A673 (cell line): ENCODE data around the gene SPINK2. TPM values are rescaled to one million over a fixed set of nuclear protein-coding genes. Genes with fewer than 3 reads are reported as not detected.

Experiments used
- Bru-seq: library from RNA; stranded (reverse); fragments of 400-500 nt; gene quantifications from one replicate; lab custom pipeline; 2021; lab: Mats Ljungman, UMichigan
- BruChase-seq, 2 experiments: library from RNA; stranded (reverse); fragments of 400-500 nt; gene quantifications; one replicate each; lab custom pipeline; 2021; lab: Mats Ljungman, UMichigan
- BruUV-seq: library from RNA; stranded (reverse); fragments of 400-500 nt; replicated peaks from 2 replicates; lab custom pipeline; 2021; lab: Mats Ljungman, UMichigan
- CTCF ChIA-PET: fragments of 300-600 bp; sonication (Branson Sonifier 250); formaldehyde crosslinking; loops from one replicate; lab custom pipeline; 2022; ENCODE audit warnings: antibody characterized with exemption; lab: Charles Lee
- POLR2A ChIA-PET: fragments of 300-600 bp; sonication (Branson Sonifier 250); formaldehyde crosslinking; loops from one replicate; lab custom pipeline; 2022; ENCODE audit warnings: antibody characterized with exemption; ENCODE audit not compliant: low non-redundant PET; lab: Charles Lee
- DNase-seq: peaks from one replicate; pipeline ENCODE4 v3.0.0-alpha.2; 2015; ENCODE audit warnings: low spot score
- H3K27ac ChIP-seq: fragments of 200-600 bp; sonication (generic); 2 replicates; pipeline ENCODE4 v1.5.1; 2016; ENCODE audit warnings: mixed run types, low read depth, mild to moderate bottlenecking, mixed read lengths, antibody characterized with exemption, low read length; ENCODE audit not compliant: poor library complexity, severe bottlenecking
- H3K27me3 ChIP-seq: fragments of 200-600 bp; sonication (generic); replicated peaks from 2 replicates; pipeline ENCODE4 v1.6.1; 2017; ENCODE audit warnings: mixed run types, low read depth, mild to moderate bottlenecking, mixed read lengths, antibody characterized with exemption, low read length; ENCODE audit not compliant: insufficient read depth, poor library complexity
- H3K36me3 ChIP-seq: fragments of 200-600 bp; sonication (generic); 2 replicates; pipeline ENCODE4 v1.6.1; 2016; ENCODE audit warnings: mixed run types, mild to moderate bottlenecking, mixed read lengths, antibody characterized with exemption, low read length; ENCODE audit not compliant: insufficient read depth, poor library complexity, severe bottlenecking
- H3K4me1 ChIP-seq: fragments of 200-600 bp; sonication (generic); 2 replicates; pipeline ENCODE4 v1.6.1; 2017; ENCODE audit warnings: mixed run types, mild to moderate bottlenecking, mixed read lengths, antibody characterized with exemption, low read length; ENCODE audit not compliant: insufficient read depth, poor library complexity, severe bottlenecking
- H3K4me3 ChIP-seq: fragments of 200-600 bp; sonication (generic); 2 replicates; pipeline ENCODE4 v1.5.1; 2016; ENCODE audit warnings: low read depth, mixed run types, mild to moderate bottlenecking, mixed read lengths, low read length; ENCODE audit not compliant: poor library complexity, severe bottlenecking
- H3K9me3 ChIP-seq: fragments of 200-600 bp; sonication (generic); 2 replicates; pipeline ENCODE4 v1.6.1; 2016; ENCODE audit warnings: mixed run types, low read depth, mild to moderate bottlenecking, mixed read lengths, antibody characterized with exemption, low read length; ENCODE audit not compliant: poor library complexity, severe bottlenecking
- EZH2 ChIP-seq: fragments of 200-600 bp; sonication (generic); IDR thresholded peaks from 2 replicates; pipeline ENCODE4 v1.6.1; 2017; ENCODE audit warnings: borderline replicate concordance, low read depth, mild to moderate bottlenecking, mixed read lengths, antibody characterized with exemption, low read length; ENCODE audit not compliant: poor library complexity, severe bottlenecking
- intact Hi-C: fragments of 100-400 bp; cut with micrococcal nuclease; formaldehyde crosslinking; loops from one replicate; pipeline ENCODE4 v1.10.0; 2022; ENCODE audit not compliant: unreplicated experiment
- long read RNA-seq: library from polyadenylated mRNA; stranded (forward); transcript quantifications from one replicate; pipeline ENCODE4 v2.0.0, GENCODE V29; 2022
- total RNA-seq: library from RNA; stranded (reverse); gene quantifications from 2 replicates; pipeline ENCODE4 v1.2.3, GENCODE V29; 2021
- TF ChIP-seq, protein P1 (sequence below): fragments of 300-800, 200-600 bp; sonication (generic); conservative IDR thresholded peaks from 2 replicates; pipeline ENCODE4 v1.5.1; 2017; ENCODE audit warnings: low read depth, mild to moderate bottlenecking, antibody characterized with exemption, low read length, moderate library complexity, mixed read lengths

Gene SPINK2
- not detected in 2 replicates for total RNA-seq
- Bru-seq, nascent RNA: not detected
- BruChase-seq, experiment 1, labeled RNA remaining after a 2-hour chase: not detected
- not detected for BruChase-seq, experiment 2, labeled RNA remaining after a 6-hour chase
- long read RNA-seq: 0 reads

DNA sequence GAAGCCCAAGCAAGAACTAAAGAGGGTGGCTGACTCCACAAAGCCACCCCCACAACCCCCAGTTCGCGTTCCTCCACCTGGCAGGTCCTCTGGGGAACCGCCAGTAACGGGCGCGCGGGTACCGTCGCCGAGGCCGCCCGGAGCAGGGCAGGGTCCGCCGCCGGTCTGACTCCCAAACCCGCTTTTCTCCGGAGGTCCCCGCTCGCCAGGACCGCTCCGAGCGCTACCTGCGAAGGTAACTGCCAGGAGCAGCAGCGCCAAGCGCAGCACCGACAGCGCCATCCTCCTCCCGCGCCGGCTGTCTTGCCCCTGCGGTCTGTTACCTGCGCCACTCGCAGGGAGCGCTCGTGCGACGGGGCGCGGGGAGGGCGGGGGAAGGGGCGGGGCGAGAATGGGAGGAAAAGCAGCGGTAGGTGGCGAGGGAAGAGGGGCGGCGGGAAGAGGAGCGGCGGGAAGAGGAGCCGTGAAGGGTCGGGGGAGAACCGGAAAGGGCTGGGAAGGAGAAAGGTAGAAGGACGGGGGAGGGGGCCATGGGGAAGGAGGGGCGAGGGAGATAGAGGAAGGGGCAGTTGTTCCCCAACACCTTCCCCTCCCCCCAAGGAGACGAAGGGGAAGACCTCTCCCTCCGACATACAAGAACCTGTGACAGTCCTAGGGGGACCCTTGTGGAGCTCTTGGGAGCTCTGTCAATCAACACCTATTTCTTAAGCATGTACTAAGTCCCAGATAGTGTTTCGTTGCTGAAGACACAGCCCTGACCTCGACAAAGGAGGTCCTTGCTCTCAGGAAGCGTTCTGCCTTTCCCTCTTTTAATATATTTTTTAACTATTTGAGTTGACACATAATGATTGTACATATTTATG lies at the start of gene SPINK2:
TSS of gene SPINK2 (minus strand) at position 321 of the 863 bp plus-strand sequence. CDS start at position 282, 39 bp downstream.
- no peak for TF ChIP-seq EZH2
- TF ChIP-seq, protein P1, sequence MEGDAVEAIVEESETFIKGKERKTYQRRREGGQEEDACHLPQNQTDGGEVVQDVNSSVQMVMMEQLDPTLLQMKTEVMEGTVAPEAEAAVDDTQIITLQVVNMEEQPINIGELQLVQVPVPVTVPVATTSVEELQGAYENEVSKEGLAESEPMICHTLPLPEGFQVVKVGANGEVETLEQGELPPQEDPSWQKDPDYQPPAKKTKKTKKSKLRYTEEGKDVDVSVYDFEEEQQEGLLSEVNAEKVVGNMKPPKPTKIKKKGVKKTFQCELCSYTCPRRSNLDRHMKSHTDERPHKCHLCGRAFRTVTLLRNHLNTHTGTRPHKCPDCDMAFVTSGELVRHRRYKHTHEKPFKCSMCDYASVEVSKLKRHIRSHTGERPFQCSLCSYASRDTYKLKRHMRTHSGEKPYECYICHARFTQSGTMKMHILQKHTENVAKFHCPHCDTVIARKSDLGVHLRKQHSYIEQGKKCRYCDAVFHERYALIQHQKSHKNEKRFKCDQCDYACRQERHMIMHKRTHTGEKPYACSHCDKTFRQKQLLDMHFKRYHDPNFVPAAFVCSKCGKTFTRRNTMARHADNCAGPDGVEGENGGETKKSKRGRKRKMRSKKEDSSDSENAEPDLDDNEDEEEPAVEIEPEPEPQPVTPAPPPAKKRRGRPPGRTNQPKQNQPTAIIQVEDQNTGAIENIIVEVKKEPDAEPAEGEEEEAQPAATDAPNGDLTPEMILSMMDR: no peak
- CTCF ChIA-PET: no interaction called here
- POLR2A ChIA-PET: no interaction called here
- no TSS peak for BruUV-seq
- H3K4me3 ChIP-seq: peak within 1 kb of the TSS; percentile 26
- no peak within 1 kb of the TSS for H3K27ac ChIP-seq
- intact Hi-C loops: no loop called here
- no peaks in the 10 kb centered on the region for H3K9me3 ChIP-seq
- no peaks in the 10 kb centered on the region for H3K27me3 ChIP-seq
- DNase-seq: peak; percentile 7
- no peaks in the 10 kb centered on the region for H3K4me1 ChIP-seq
- H3K36me3 ChIP-seq: no peaks in the 10 kb centered on the region

DNA sequence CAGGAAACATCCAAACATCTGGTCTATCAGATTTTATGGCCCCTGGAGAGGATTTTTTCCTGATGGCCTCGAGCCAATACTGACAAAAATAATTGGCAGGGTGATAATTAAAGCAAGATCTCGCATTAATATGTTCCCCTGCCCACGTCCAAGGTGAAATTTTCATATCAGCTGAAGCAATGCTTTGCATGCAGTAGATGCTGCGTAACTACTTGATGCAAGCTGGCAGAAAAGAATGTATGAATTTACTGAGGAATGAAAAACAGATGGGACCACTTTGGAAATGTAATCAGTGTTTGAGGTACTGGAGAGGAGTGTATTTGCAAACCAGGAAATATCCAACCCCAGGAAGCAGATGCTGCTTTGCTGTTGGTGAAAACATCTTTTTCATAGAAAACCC lies 49.4 kb upstream of the SPINK2 start:
- no TSS peak for BruUV-seq
- CTCF ChIA-PET: no interaction called here
- no peaks in the 10 kb centered on the region for H3K9me3 ChIP-seq
- H3K36me3 ChIP-seq: no peaks in the 10 kb centered on the region
- H3K27me3 ChIP-seq: no peaks in the 10 kb centered on the region
- DNase-seq: peak; percentile 51
- POLR2A ChIA-PET: no interaction called here
- H3K4me1 ChIP-seq: peaks cover 13% of the 10 kb centered on the region
- no peak overlapping the region for H3K4me3 ChIP-seq
- TF ChIP-seq, protein P1: no peak
- peak overlapping the region; percentile 37 for H3K27ac ChIP-seq
- intact Hi-C loops: no loop called here

DNA sequence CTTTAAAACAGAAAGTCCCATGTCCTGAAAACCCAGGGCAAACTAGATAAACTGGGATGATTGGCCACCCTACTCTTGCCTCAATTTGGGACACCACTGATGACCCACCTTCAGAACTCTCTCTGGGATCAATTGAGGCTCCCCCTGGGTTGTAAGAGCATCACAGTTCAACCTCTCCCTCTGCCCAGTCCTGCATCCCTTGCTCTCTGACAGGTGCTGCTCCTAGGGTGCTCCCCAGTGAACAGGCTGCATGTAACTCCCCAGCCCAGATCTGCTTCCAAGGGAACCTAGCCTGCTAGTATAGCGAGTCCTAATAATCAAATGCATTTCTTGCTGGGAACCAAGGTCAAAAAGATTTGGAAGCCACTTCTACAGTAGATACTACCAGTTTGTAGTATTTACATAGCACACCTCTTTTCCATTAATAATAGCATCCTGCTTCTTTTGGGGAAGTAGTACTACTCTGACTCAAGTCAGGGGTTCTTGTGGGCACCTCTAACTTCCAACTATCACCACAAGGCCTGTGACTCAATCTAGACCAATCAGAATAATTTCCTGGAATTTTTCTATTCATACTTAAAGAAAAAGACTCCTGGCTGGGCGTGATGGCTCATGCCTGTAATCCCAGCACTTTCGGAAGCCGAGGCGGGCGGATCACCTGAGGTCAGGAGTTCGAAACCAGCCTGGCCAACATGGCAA lies 42.1 kb upstream of the SPINK2 start:
- Histone ChIP-seq H3K4me1 (no peaks in the 10 kb centered on the region), H3K4me3 (no peak overlapping the region), H3K27ac (no peak overlapping the region), H3K27me3 (no peaks in the 10 kb centered on the region), H3K9me3 (no peaks in the 10 kb centered on the region), H3K36me3 (no peaks in the 10 kb centered on the region)
- intact Hi-C loops: no loop called here
- ChIA-PET POLR2A (no interaction called here), CTCF (no interaction called here)
- BruUV-seq: no TSS peak
- no peak for DNase-seq
- TF ChIP-seq, protein P1: no peak
- TF ChIP-seq EZH2: no peak
